Liver (tissue), 9 donors: ENCODE data around the gene WWC2. TPM values are rescaled to one million over a fixed set of nuclear protein-coding genes. Genes with fewer than 3 reads are reported as not detected.

Source experiments
- DNase-seq: peaks from one replicate; pipeline ENCODE4 v3.0.0-alpha.2; 2017; ENCODE audit warnings: low spot score
- H3K27ac ChIP-seq, 2 donors: one replicate each; pipeline ENCODE4 v1.7.0; 2013; ENCODE audit warnings: inconsistent platforms in 2 of 2, low read length in 2 of 2, control low read depth in 1 of 2, low read depth in 1 of 2, mild to moderate bottlenecking in 1 of 2
- H3K27me3 ChIP-seq, 4 donors: one replicate each; pipeline versions ENCODE4 v1.6.1 to v1.7.0; 2013; ENCODE audit warnings: low read length in 3 of 4, inconsistent platforms in 1 of 4, mild to moderate bottlenecking in 1 of 4, moderate library complexity in 1 of 4; ENCODE audit not compliant: control insufficient read depth in 4 of 4, insufficient read depth in 4 of 4
- H3K36me3 ChIP-seq, 4 donors: one replicate each; pipeline versions ENCODE4 v1.6.1 to v1.7.0; 2013; ENCODE audit warnings: low read length in 3 of 4, mild to moderate bottlenecking in 3 of 4, low read depth in 1 of 4, moderate library complexity in 1 of 4; ENCODE audit not compliant: control insufficient read depth in 4 of 4, insufficient read depth in 3 of 4
- H3K4me1 ChIP-seq, 4 donors: one replicate each; pipeline versions ENCODE4 v1.6.1 to v1.7.0; 2013; ENCODE audit warnings: low read length in 3 of 4, mild to moderate bottlenecking in 3 of 4, moderate library complexity in 1 of 4; ENCODE audit not compliant: control insufficient read depth in 4 of 4, insufficient read depth in 4 of 4
- H3K4me3 ChIP-seq, 3 donors: one replicate each; pipeline versions ENCODE4 v1.6.1 to v1.7.0; 2013; ENCODE audit warnings: low read length in 3 of 3, control low read depth in 1 of 3, low read depth in 1 of 3, mild to moderate bottlenecking in 1 of 3
- H3K9ac ChIP-seq, 2 donors: one replicate each; pipeline ENCODE4 v1.7.0; 2013; ENCODE audit warnings: low read length in 2 of 2, mild to moderate bottlenecking in 2 of 2, moderate library complexity in 2 of 2, control low read depth in 1 of 2, low read depth in 1 of 2
- H3K9me3 ChIP-seq, 4 donors: one replicate each; pipeline versions ENCODE4 v1.6.1 to v1.7.0; 2013; ENCODE audit warnings: low read length in 3 of 4; ENCODE audit not compliant: control insufficient read depth in 4 of 4
- ATF3 ChIP-seq: IDR thresholded peaks from 2 replicates; pipeline ENCODE4 v1.6.1; 2016; ENCODE audit warnings: antibody characterized with exemption
- CTCF ChIP-seq: fragments of 150-350 bp; IDR thresholded peaks from 2 replicates; pipeline ENCODE4 v1.5.1; 2017; ENCODE audit warnings: improper control_type of control experiment, low read depth, low read length; ENCODE audit not compliant: missing input control
- EGR1 ChIP-seq, 2 donors: IDR thresholded peaks; 2 replicates each; pipeline ENCODE4 v1.6.1; 2016 to 2018; ENCODE audit warnings: antibody characterized with exemption in 2 of 2, low read depth in 2 of 2
- FOXA1 ChIP-seq: IDR thresholded peaks from 2 replicates; pipeline ENCODE4 v1.6.1; 2016; ENCODE audit warnings: antibody characterized with exemption
- FOXA2 ChIP-seq: IDR thresholded peaks from 2 replicates; pipeline ENCODE4 v1.6.1; 2016; ENCODE audit warnings: antibody characterized with exemption
- GABPA ChIP-seq, 2 donors: IDR thresholded peaks in 1 of 2; conservative IDR thresholded peaks in 1 of 2; 2 replicates each; pipeline ENCODE4 v1.6.1; 2016; ENCODE audit warnings: antibody characterized with exemption in 2 of 2, mild to moderate bottlenecking in 1 of 2, moderate library complexity in 1 of 2
- HNF4A ChIP-seq, 2 donors: conservative IDR thresholded peaks; 2 replicates each; pipeline ENCODE4 v1.6.1; 2016; ENCODE audit warnings: antibody characterized with exemption in 2 of 2, mild to moderate bottlenecking in 2 of 2
- HNF4G ChIP-seq: IDR thresholded peaks from 2 replicates; pipeline ENCODE4 v1.6.1; 2016; ENCODE audit warnings: antibody characterized with exemption
- JUND ChIP-seq, 2 donors: IDR thresholded peaks; 2 replicates each; pipeline ENCODE4 v1.6.1; 2016; ENCODE audit warnings: antibody characterized with exemption in 2 of 2
- NR2F2 ChIP-seq: IDR thresholded peaks from 2 replicates; pipeline ENCODE4 v1.6.1; 2016; ENCODE audit warnings: antibody characterized with exemption
- RAD21 ChIP-seq, 2 donors: IDR thresholded peaks; 2 replicates each; pipeline ENCODE4 v1.6.1; 2016; ENCODE audit warnings: antibody characterized with exemption in 2 of 2, mild to moderate bottlenecking in 2 of 2
- REST ChIP-seq: IDR thresholded peaks from 2 replicates; pipeline ENCODE4 v1.6.1; 2016; ENCODE audit warnings: antibody characterized with exemption, mild to moderate bottlenecking
- RXRA ChIP-seq, 2 donors: IDR thresholded peaks; 2 replicates each; pipeline ENCODE4 v1.6.1; 2017 to 2018; ENCODE audit warnings: antibody characterized with exemption in 2 of 2, mild to moderate bottlenecking in 1 of 2
- SP1 ChIP-seq: IDR thresholded peaks from 2 replicates; pipeline ENCODE4 v1.6.1; 2018; ENCODE audit warnings: antibody characterized with exemption, mild to moderate bottlenecking
- TAF1 ChIP-seq: conservative IDR thresholded peaks from 2 replicates; pipeline ENCODE4 v1.6.1; 2016; ENCODE audit warnings: antibody characterized with exemption, mild to moderate bottlenecking
- YY1 ChIP-seq: IDR thresholded peaks from 2 replicates; pipeline ENCODE4 v1.6.1; 2016; ENCODE audit warnings: antibody characterized with exemption, mild to moderate bottlenecking
- WGBS: extraction: QIAGEN DNeasy Blood & Tissue Kit; methylation state at CpG from one replicate; pipeline ENCODE4 v1.1.7; 2013; 5-methylcytosine and 5-hydroxymethylcytosine counted together
- polyA plus RNA-seq, 2 donors: library from polyadenylated mRNA; stranded (reverse) in 1 of 2; unstranded in 1 of 2; fragments of 200-250 nt in 1 of 2; fragments of >200 nt in 1 of 2; fragmentation: Nextera tagmentation in 1 of 2; extraction: Ambion mirVana in 1 of 2; gene quantifications; one replicate each; pipeline versions ENCODE4 v1.2.1 to v1.2.3, GENCODE V29; 2013 to 2015
- total RNA-seq, 2 donors: library from RNA; depleted of rRNA; stranded (reverse); fragments of >200 nt; gene quantifications; one replicate each; pipeline ENCODE4 v1.2.3, GENCODE V29; 2014
- TF ChIP-seq, protein P1 (sequence below): IDR thresholded peaks from 2 replicates; pipeline ENCODE4 v1.6.1; 2016; ENCODE audit warnings: antibody characterized with exemption
- TF ChIP-seq, protein P2 (sequence below): IDR thresholded peaks from 2 replicates; pipeline ENCODE4 v1.6.1; 2016; ENCODE audit warnings: antibody characterized with exemption
- donor health status: healthy.
- donor health status: healthy.
- donor health status: healthy.
- donor health status: healthy.
- donor health status: healthy.

WWC2 gene
- total and polyA plus RNA-seq, 4 donors: 8.6 to 60.1 (median 13.3) TPM

GRCh38 chr4:183072176-183072575 is 26.9 kb upstream of the WWC2 start:
- Histone ChIP-seq H3K4me3 (no peak overlapping the region), H3K27ac (no peak overlapping the region), H3K4me1 (peaks cover 0 to 21% (median 14%) of the 10 kb centered on the region in 4 donors), H3K9ac (no peak overlapping the region), H3K9me3 (peaks cover 0 to 3% (median under 1%) of the 10 kb centered on the region in 4 donors), H3K36me3 (no peaks in the 10 kb centered on the region), H3K27me3 (no peaks in the 10 kb centered on the region)
- DNase-seq: no peak
- TF ChIP-seq, protein P1, sequence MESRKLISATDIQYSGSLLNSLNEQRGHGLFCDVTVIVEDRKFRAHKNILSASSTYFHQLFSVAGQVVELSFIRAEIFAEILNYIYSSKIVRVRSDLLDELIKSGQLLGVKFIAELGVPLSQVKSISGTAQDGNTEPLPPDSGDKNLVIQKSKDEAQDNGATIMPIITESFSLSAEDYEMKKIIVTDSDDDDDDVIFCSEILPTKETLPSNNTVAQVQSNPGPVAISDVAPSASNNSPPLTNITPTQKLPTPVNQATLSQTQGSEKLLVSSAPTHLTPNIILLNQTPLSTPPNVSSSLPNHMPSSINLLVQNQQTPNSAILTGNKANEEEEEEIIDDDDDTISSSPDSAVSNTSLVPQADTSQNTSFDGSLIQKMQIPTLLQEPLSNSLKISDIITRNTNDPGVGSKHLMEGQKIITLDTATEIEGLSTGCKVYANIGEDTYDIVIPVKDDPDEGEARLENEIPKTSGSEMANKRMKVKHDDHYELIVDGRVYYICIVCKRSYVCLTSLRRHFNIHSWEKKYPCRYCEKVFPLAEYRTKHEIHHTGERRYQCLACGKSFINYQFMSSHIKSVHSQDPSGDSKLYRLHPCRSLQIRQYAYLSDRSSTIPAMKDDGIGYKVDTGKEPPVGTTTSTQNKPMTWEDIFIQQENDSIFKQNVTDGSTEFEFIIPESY: no peak
- TF ChIP-seq RAD21 (IDR thresholded peaks at IDR 0.05) (no peak), ATF3 (no peak), REST (no peak), YY1 (no peak), FOXA2 (no peak), RXRA (IDR thresholded peaks at IDR 0.05) (no peak), GABPA (IDR thresholded peaks at IDR 0.05 in 1 of 2, conservative IDR thresholded peaks at IDR 0.05 in 1 of 2) (no peak), SP1 (no peak), HNF4A (conservative IDR thresholded peaks at IDR 0.05) (no peak), TAF1 (no peak), HNF4G (no peak), EGR1 (IDR thresholded peaks at IDR 0.05; ENCODE audit: low read depth in 2 of 2) (no peak), CTCF (no peak), JUND (IDR thresholded peaks at IDR 0.05) (no peak), NR2F2 (no peak), FOXA1 (no peak)
- TF ChIP-seq, protein P2, sequence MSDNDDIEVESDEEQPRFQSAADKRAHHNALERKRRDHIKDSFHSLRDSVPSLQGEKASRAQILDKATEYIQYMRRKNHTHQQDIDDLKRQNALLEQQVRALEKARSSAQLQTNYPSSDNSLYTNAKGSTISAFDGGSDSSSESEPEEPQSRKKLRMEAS: no peak
- WGBS: 93% methylated on average over 2 of the region's 2 CpGs

DNA sequence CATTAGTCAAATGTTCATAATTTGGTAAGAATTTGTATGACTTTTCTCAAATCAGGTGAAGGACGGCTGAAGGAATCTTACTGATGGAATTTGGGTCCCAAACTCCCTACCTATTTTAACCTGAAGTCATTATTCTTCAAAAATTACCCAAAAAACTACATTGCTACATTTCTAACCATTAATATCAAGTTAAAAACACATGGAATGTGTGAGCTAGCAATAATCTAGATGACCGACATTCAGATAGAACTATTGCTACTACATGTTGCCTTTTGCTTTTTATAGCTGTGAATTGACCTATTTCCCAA is 25.3 kb upstream of the WWC2 start:
- TF ChIP-seq, protein P2: no peak
- no peak for TF ChIP-seq FOXA2
- TF ChIP-seq RXRA (IDR thresholded peaks at IDR 0.05): no peak
- TF ChIP-seq NR2F2: no peak
- no peak for TF ChIP-seq JUND (IDR thresholded peaks at IDR 0.05)
- TF ChIP-seq HNF4A (conservative IDR thresholded peaks at IDR 0.05): no peak
- TF ChIP-seq HNF4G: no peak
- TF ChIP-seq TAF1: no peak
- TF ChIP-seq SP1: no peak
- no peak for TF ChIP-seq EGR1 (IDR thresholded peaks at IDR 0.05; ENCODE audit: low read depth in 2 of 2)
- TF ChIP-seq FOXA1: no peak
- TF ChIP-seq, protein P1: no peak
- TF ChIP-seq CTCF: no peak
- no peak for TF ChIP-seq ATF3
- TF ChIP-seq RAD21 (IDR thresholded peaks at IDR 0.05): no peak
- Histone ChIP-seq H3K36me3 (no peaks in the 10 kb centered on the region), H3K27me3 (no peaks in the 10 kb centered on the region), H3K4me1 (peaks cover 0 to 21% (median 13%) of the 10 kb centered on the region in 4 donors), H3K27ac (no peak overlapping the region), H3K4me3 (no peak overlapping the region), H3K9ac (no peak overlapping the region), H3K9me3 (peaks cover 0 to 3% (median 0%) of the 10 kb centered on the region in 4 donors)
- no peak for DNase-seq
- WGBS: 25% methylated on average over 2 of the region's 2 CpGs
